ENCODE measurements around the gene TICRR. TPM values are rescaled to one million over a fixed set of nuclear protein-coding genes. Genes with fewer than 3 reads are reported as not detected.
"Not testable (repeated sequence)": the region's sequence is repeated elsewhere in the genome, so short reads cannot be mapped to it uniquely, and the experiment has no call there.

Gene TICRR, protein sequence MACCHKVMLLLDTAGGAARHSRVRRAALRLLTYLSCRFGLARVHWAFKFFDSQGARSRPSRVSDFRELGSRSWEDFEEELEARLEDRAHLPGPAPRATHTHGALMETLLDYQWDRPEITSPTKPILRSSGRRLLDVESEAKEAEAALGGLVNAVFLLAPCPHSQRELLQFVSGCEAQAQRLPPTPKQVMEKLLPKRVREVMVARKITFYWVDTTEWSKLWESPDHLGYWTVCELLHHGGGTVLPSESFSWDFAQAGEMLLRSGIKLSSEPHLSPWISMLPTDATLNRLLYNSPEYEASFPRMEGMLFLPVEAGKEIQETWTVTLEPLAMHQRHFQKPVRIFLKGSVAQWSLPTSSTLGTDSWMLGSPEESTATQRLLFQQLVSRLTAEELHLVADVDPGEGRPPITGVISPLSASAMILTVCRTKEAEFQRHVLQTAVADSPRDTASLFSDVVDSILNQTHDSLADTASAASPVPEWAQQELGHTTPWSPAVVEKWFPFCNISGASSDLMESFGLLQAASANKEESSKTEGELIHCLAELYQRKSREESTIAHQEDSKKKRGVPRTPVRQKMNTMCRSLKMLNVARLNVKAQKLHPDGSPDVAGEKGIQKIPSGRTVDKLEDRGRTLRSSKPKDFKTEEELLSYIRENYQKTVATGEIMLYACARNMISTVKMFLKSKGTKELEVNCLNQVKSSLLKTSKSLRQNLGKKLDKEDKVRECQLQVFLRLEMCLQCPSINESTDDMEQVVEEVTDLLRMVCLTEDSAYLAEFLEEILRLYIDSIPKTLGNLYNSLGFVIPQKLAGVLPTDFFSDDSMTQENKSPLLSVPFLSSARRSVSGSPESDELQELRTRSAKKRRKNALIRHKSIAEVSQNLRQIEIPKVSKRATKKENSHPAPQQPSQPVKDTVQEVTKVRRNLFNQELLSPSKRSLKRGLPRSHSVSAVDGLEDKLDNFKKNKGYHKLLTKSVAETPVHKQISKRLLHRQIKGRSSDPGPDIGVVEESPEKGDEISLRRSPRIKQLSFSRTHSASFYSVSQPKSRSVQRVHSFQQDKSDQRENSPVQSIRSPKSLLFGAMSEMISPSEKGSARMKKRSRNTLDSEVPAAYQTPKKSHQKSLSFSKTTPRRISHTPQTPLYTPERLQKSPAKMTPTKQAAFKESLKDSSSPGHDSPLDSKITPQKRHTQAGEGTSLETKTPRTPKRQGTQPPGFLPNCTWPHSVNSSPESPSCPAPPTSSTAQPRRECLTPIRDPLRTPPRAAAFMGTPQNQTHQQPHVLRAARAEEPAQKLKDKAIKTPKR (N-terminal part only)
- total RNA-seq = 0.40 and 1.5 TPM in 2 replicates

DNA sequence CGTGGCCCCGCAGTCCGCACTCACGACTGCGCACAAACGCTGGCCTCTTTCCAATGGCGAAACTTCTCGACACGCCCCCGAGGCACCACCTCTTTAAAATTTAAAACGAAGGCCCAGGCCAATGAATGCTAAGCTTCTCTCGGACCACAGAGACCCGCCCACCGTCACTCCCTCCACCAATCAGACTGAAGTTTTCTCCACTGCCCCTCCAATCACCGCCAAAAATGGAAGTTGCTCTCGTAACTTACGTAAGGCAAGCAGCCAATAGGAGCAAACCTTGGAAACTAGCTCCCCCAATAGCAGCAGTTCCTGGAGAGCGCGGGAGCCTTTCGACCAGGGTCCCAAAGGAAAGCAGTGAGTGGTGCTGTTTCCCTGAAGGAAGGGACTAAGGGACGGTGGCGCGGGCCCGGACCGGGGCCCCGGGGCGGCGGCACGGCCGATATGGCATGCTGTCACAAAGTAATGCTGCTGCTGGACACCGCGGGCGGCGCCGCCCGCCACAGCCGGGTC is at the start of gene TICRR:
Gene TICRR (plus strand): TSS at position 324 of the 510 bp plus-strand sequence. CDS start 118 bp downstream, at position 442.
- DNase-seq (ENCODE audit: low read depth in 2 of 2) = peak; percentile 99 to 100

DNA sequence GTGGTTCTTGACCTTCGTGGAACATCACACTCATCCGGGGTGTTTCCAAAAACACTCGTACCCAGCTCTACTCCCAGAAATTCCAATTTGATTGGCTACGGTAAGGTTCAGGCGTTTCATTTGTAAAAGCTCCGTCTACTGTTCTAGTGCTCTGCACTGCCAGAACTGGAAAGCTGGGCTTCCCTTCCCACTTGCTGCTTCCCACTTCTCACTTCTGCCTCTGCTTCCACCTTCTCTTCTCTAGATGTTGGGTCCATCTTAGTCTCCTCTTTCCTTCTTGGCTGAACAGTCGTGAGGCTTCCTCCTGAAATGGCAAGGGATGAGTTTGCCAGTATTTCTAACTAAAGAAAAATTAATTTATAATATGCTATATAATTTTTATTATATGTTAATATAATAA is 49.1 kb upstream of the TICRR start:
- DNase-seq (ENCODE audit: low read depth in 2 of 2) = no peak

DNA sequence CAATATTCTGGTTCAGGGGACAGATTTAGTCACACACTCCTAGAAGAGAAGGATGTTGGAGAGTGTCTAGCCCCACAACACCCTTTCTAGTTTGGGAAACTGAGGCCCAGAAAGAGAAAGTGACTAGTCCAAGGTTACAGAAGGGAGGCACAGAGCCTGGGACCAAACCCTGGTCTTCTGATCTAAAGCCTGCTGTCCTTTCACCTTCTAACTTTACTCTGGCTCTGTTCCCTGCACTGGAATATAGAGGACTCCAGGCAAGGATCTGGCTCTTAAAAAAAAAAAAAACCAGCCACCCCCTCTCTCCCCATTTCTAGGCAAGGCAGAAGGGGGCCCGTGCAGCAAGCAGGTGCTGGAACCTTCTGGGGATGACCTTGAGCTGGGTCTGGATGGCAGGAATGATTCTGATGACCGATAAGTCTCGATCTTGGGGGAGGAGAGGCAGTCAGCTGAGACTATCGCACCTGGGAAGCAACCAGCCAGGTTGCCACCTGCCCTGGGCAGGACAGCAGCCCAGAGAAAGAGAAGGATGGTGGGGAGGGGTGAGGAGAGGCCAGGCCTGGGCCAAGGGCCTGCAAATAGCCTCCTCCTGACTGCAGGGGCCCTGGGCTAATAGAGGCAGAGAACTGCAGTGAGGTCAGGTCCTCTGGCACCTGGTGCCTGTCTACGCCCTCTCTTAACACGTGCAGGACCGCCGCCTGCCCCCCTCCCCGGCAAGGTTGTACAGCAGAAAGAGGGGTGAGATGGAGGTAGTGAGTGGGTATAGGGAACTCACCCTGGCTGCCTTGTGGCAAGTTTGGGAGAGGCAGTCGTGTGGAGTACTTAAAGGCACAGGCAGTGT is 48.4 kb upstream of the TICRR start:
- DNase-seq (ENCODE audit: low read depth in 2 of 2) = no peak

DNA sequence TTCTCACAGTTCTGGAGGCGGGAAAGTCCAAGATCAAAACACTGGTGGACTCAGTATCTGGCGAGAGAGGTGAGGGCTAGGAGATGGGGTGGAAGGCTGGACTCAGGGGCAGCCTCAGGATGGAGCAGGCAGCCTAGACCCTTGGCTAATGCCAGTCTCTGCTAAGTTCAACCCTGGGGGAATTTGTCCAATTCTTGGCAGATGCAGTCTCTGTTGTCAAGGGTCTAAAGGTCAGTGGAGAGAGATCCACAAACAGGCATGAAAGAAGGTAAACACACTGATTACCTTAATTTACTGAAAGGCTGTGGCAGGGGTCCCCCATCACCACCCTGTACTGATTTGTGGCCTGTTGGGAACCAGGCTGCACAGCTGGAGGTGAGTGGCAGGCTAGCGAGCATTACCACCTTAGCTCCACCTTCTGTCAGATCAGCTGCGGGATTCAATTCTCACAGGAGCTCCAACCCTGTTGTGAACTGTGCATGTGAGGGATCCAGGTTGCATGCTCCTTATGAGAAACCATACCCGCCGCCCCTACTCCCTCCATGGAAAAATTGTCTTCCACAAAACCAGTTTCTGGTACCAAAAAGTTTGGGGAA is 46.4 kb upstream of the TICRR start:
- DNase-seq (ENCODE audit: low read depth in 2 of 2) = no peak

DNA sequence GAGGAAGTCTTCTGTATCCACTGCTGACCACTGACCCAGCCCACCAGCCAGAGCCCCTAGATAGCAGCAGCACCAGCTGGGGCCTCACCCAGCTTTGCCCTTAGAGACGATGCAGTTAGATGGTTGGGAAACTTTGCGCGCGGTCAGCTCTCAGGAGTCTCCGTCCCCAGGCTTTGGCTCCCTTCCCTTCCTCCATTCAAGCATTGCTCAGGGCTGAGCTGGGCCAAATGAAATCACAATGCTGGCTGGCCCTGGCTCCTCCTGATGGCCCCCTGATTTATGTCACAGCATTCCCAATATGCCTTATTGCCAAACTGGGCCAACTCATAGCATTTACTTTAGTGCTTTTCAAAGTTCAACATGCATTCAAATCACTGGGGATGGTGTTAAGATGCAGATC is 44.3 kb upstream of the TICRR start:
- DNase-seq (ENCODE audit: low read depth in 2 of 2) = no peak

DNA sequence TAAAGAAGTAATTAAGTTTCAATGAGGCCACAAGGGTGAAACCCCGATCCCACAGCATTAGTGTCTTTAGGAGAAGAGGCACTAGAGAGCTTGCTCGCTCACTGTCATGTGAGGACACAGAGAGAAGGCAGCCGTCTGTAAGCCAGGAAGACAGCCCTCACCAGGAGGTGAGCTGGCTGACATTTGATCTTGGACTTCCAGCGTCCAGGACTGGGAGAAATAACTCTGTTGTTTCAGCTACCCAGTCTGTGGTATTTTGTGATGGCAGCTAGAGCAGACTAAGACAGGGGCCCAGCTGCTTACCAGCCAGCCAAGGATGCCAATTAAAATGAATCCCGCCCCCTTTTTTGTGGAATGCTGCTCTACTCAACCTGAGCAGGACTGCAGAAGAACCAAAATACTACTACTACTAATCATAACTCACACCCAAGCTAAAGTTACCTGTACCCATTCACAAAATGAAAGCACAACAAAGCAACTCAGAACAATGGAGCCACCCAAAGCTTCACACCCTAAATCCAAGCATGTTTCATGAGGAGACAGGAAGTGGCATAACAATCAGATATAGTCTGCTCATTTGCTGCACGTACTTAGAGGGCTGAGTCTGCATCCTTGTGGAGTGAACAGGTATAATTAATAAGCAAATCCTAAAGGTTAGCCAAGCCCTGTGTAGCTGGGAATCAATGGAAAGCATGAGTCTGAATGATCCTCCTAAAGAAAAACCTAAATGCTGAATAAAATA is 43.3 kb upstream of the TICRR start:
- peak in 1 of 2 donors; percentile 17 for DNase-seq (ENCODE audit: low read depth in 2 of 2)

DNA sequence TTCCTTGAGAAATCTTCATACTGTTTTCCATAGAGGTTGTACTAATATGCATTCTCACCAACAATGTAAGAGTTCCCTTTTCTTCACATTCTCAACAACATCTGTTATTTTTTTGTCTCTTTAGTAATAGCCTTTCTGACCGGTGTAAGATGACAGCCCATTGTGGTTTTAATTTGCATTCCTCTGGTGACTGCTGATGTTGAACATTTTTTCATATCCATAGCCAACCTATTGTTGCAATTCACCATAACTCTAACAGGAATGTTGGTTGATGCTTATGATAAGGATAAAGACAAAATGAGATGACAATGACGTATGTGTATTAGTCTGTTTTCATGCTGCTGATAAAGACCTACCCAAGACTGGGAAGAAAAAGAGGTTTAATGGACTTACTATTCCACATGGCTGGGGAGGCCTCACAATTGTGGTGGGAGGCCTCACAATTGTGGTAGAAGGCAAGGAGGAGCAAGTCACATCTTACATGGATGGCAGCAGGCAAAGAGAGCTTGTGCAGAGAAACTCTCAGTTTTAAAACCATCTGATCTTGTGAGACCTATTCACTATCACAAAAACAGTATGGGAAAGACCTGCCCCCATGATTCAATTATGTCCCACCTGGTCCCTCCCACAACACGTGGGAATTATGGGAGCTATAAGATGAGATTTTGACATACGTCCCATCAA is 41.3 kb upstream of the TICRR start:
- DNase-seq (ENCODE audit: low read depth in 2 of 2) = no peak

DNA sequence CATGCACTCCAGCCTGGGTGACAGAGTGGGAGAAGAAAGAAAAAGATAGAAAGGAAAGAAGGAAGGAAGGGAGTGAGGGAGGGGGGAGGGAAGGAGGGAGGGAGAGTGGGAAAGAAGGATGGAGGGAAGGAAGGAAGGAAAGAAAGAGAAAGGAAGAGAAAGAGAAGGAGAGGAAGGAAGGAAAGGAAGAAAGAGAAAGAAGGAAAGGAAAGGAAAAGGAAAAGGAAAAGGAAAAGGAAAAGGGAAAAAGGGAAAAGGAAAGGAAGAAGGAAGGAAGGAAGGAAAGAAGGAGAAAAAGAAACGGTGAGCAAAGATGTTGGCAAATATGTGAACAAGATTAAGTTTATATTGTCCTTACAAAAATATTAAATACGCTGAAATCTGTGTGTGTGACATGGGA is 36.2 kb upstream of the TICRR start:
- no peak for DNase-seq (ENCODE audit: low read depth in 2 of 2)

DNA sequence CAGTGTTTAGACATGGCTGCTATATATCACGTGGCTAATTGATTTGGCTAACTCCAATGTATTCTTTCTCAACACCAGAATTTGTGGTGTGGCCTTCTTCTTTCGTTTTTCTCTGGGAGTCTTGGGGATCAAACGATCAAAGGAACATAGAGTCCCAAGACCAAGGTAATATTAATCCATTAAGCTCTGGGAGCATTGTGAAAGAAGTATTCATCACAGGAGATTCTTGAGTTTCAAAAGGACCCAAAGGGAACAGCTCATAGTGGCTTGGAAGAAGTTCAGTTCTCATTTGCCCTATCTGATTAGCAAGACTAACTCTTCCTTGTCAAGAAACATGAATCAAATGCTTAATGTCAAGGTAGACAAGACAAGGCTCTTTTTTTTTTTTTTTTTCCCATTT is 32.9 kb upstream of the TICRR start:
- DNase-seq (ENCODE audit: low read depth in 2 of 2) = no peak

DNA sequence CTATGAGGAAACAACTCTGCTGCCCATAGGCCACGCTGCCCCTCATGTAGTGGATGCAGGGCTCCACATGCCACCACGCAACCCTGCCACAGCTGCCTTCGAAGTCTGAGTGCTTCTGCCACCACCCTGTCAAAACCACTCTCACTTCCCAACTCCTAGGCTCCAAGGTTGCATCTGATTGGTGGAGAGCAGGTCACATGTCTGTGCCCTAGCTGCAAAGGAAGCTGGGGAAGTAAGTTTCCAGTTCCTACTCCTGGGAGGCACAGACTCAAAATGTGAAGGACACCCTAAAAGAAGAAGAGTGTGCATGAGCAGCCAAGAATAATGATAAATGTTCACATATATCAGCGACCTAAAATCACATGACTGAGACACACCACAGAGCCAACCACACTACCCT is 31.9 kb upstream of the TICRR start:
- no peak for DNase-seq (ENCODE audit: low read depth in 2 of 2)

DNA sequence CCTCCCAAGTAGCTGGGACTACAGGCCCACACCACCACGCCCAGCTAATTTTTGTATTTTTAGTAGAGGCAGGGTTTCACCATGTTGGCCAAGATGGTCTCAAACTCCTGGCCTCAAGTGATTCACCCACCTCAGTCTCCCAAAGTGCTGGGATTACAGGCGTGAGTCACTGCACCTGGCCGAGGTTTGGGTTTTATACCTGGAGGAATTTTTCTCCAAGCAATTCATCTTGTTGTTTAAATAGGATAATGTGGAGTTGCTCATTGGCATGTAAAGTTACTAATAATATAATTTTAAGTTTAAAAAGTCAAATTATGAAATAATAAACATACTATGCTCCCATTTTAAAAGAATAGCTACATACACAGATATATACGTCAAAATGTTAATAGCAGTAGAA is 26.1 kb upstream of the TICRR start:
- DNase-seq (ENCODE audit: low read depth in 2 of 2) = not testable (repeated sequence)

DNA sequence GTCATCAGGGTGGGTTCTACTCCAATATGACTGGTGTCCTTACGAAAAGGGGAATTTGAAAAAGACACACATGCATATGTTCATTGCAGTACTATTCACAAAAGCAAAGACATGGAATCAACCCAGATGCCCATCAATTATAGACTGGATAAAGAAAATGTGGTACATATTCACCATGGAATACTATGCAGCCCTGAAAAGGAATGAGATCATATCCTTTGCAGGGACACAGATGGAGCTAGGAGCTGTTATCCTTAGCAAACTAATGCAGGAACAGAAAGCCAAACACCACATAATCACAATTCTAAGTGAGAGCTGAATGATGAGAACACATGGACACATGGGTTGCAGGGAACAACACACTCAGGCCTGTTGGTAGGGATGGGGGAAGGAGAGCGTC is 24.8 kb upstream of the TICRR start:
- DNase-seq (ENCODE audit: low read depth in 2 of 2) = no peak

DNA sequence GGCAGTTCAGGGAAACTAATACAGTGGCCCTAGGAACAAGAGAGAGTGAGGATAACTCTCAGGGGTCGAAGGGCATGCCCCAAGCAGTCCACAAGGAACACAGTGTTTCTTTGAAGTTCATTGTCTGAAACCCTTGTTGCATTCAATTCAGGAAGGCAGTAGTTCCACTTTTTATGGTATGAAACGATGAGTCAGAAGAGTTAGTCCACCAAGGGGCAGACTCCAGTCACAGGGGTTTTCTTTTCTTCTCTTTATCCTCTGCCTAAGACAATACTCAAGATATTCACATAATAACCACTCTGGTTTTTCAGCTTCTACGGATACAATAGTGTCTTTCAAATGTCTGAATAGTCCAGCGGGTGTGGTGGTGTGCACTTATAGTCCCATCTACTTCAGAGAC is 23.7 kb upstream of the TICRR start:
- DNase-seq (ENCODE audit: low read depth in 2 of 2) = no peak

DNA sequence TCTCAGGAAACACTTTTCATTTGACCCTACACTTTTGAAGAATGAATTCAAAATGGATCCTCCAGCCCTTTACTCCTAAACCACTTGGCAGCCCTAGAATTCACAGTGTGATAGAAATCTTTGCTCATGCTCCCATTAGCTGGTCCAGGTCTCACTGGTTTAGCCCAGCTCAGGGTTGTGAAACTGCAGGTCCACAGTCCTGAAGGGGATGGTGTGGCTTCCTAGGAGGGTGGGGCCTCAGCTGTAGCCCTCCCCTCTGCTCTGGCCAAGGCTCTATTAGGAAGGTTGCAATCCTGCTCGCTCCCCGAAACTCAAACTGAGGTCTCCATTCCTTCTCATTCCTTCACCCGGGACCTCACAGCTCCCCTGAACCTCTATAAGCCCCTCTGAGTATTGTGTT is 21.6 kb upstream of the TICRR start:
- no peak for DNase-seq (ENCODE audit: low read depth in 2 of 2)

DNA sequence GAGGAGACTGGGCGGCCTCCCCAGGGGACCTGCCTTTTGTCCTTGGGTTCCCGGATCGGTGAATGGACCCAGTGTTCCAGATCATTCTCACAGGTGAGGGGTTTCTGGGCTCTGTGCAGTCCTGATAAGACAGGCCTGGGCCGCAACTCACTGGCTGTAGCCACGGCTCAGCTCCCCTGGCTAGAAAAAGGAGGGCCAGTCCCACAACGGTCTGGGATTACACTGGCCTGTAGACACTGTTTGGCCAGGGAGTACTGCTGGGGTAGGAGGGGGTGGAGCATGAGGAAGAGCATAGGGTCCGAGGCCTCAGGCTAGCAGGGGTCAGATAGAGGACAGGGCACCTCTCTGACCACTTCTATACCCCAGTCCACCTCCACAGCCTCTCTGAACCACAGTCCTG is 21.0 kb upstream of the TICRR start:
- no peak for DNase-seq (ENCODE audit: low read depth in 2 of 2)

DNA sequence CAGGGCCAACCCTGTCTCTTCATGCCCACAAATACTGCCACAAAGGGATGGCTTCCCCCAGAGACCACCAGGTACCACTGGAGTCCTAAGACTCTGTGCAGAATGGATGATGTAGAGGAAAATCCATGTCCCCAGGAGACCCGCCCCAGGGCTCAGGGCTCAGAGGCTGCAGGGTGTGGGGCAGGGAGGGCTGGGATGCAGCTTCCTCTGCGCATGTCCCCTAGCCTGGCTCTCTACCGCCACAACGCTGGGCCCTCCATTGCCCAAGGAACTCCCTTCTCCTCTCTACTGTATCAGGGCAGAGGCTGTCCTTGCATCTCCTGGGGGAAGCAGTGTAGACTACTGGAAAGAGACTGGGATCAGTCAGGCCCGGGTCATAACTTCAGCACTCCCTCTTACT is 19.5 kb upstream of the TICRR start:
- no peak for DNase-seq (ENCODE audit: low read depth in 2 of 2)

DNA sequence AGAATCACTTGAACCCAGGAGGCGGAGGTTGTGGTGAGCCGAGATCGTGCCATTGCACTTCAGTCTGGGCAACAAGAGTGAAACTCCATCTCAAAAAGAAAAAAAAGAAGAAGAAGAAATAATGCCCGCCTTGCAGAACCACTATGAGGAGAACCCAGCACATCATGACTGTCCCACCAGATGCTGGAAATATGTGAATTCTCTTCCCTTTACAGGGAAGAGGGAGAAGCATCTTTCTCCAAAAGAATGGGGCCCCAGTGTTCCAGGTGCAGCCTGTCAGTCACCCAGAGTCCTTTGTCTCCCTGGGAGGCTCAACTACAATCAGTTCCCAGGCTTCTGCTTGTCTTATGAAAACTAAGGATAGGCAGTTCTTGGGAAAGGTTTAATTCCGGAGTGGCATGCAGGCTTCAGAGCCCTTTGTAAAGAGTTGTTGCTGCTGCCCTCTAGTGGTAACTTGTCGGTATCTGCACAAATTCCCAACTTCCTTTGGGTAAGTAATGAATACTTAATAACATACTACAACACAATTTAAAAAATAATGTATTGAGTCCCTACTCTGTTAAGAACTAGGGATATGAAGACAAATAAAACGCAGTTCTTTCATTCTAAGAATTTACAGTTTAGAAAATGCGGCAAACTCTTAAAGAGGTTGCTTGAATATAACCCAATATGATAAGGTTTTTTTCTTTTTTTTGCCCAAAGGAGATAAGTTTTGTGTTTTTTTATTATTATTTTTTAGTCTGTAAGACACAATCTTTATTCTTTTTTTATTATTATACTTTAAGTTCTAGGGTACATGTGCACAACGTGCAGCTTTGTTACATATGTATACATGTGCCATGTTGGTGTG is 18.6 kb upstream of the TICRR start:
- peak; percentile 80 to 81 for DNase-seq (ENCODE audit: low read depth in 2 of 2)

DNA sequence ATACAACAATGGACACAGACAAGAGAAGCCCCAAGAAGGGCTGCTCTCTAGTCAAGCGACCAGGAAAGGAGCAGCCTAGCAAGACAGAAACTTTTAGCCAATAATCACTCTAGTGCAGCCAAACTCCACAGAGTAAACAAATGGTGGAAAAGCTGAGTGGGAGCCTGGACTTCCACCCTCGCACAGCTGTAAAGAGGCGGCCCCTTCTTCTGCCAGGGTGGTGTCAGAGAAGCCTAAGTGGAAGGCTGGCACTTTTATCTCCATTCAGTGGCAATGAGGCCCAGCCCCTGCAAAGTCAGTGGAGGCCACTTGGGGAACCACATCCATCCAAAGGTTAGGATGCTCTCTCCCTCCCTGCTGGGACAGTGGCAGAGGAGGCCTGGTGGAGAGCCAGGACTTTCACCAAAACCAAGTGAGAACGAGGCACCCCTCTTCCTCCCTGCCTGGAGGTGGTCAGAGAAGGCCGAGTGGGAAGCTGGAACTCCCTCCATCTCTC is 15.5 kb upstream of the TICRR start:
- DNase-seq (ENCODE audit: low read depth in 2 of 2) = no peak

Data from lung microvascular endothelial cell (primary cell).